Large intestine (tissue), 3 donors: ENCODE results near the gene BUD31. TPM values are rescaled to one million over a fixed set of nuclear protein-coding genes. Genes with fewer than 3 reads are reported as not detected.

Source experiments
- DNase-seq, 2 donors: peaks; one replicate each; pipeline versions ENCODE4 v3.0.0 to v3.0.0-alpha.2; 2013
- H3K27ac ChIP-seq: one replicate; pipeline ENCODE4 v1.5.1; 2013; ENCODE audit warnings: low read length
- H3K27me3 ChIP-seq: 2 replicates; pipeline ENCODE4 v1.6.1; 2013; ENCODE audit warnings: low read length; ENCODE audit not compliant: control insufficient read depth, insufficient read depth
- H3K36me3 ChIP-seq: 2 replicates; pipeline ENCODE4 v1.6.1; 2013; ENCODE audit warnings: low read length; ENCODE audit not compliant: control insufficient read depth, insufficient read depth
- H3K4me1 ChIP-seq: one replicate; pipeline ENCODE4 v1.6.1; 2013; ENCODE audit warnings: low read length; ENCODE audit not compliant: control insufficient read depth, insufficient read depth
- H3K4me3 ChIP-seq: one replicate; pipeline ENCODE4 v1.5.1; 2013; ENCODE audit warnings: low read length
- H3K9me3 ChIP-seq: one replicate; pipeline ENCODE4 v1.6.1; 2013; ENCODE audit warnings: mild to moderate bottlenecking, low read depth, low read length, moderate library complexity; ENCODE audit not compliant: control insufficient read depth
- WGBS: methylation state at CpG from one replicate; pipeline ENCODE4 v1.1.5; 2013; ENCODE audit warnings: low lambda C conversion rate; ENCODE audit not compliant: insufficient coverage; 5-methylcytosine and 5-hydroxymethylcytosine counted together
- polyA plus RNA-seq: library from polyadenylated mRNA; unstranded; fragments of 120-200 nt; gene quantifications from one replicate; pipeline ENCODE4 v1.2.1, GENCODE V29; 2013

BUD31 gene
- polyA plus RNA-seq, 1 donor = 72.8 TPM

GRCh38 chr7:99468336-99468918, 59.7 kb downstream of the BUD31 start:
- Histone ChIP-seq H3K4me1 (peaks cover 5% of the 10 kb centered on the region), H3K27ac (no peak overlapping the region), H3K4me3 (no peak overlapping the region), H3K27me3 (no peaks in the 10 kb centered on the region), H3K9me3 (peaks cover 3% of the 10 kb centered on the region), H3K36me3 (peaks cover 4% of the 10 kb centered on the region)
- no CpG with 5 or more reads among the region's 29 CpGs for WGBS
- no peak for DNase-seq

Other genes with a start within 250 kb of the BUD31 start
- 0.13 TPM for gene KPNA7, start 200.9 kb upstream of the BUD31 start, polyA plus RNA-seq
- 0.01 TPM for gene MYH16, start 136.1 kb upstream of the BUD31 start, polyA plus RNA-seq
- gene ARPC1A, start 83.1 kb upstream of the BUD31 start, polyA plus RNA-seq = 188 TPM
- 73.1 TPM for gene ARPC1B, start 34.2 kb upstream of the BUD31 start, polyA plus RNA-seq
- 94.9 TPM for gene PDAP1, start 372 bp upstream of the BUD31 start, polyA plus RNA-seq
- 5.9 TPM for gene PTCD1, start 29.8 kb downstream of the BUD31 start, polyA plus RNA-seq
- gene CPSF4, start 30.0 kb downstream of the BUD31 start, polyA plus RNA-seq = 29.6 TPM
- 386 TPM for gene ATP5MF, start 57.2 kb downstream of the BUD31 start, polyA plus RNA-seq
- gene ZNF789, start 63.9 kb downstream of the BUD31 start, polyA plus RNA-seq = 61.3 TPM
- 22.9 TPM for gene ZNF394, start 91.3 kb downstream of the BUD31 start, polyA plus RNA-seq
- gene ZKSCAN5, start 95.7 kb downstream of the BUD31 start, polyA plus RNA-seq = 8.6 TPM
- 10.5 TPM for gene FAM200A, start 143.1 kb downstream of the BUD31 start, polyA plus RNA-seq
- 83.0 TPM for gene ZNF655, start 149.7 kb downstream of the BUD31 start, polyA plus RNA-seq
- gene TMEM225B, start 189.3 kb downstream of the BUD31 start, polyA plus RNA-seq = 1.3 TPM
- 14.3 TPM for gene ZSCAN25, start 208.0 kb downstream of the BUD31 start, polyA plus RNA-seq